ENCODE measurements around the gene ZBP1.

The ZBP1 gene

DNA sequence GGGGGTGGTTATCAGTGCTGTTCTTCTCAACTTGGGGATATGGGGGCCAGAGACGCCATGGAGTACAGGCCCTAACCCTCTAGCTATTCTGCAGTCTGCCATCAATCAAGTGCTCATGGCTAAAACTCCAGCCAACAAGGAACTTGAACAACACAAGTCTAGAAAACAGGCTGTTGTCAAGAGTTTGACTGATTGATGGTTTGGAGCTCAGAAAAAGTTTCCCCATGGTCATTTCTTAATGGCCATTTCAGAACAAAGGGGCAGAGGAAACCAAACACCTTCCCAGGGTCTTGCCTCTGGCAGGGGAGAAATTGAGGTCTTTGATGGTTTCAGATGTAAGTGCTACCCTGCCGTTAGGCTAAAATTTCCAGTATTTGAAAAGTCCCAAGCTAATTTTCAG is 44.2 kb downstream of the ZBP1 start:
- Mint-ChIP-seq H3K36me3 (ENCODE audit: low read depth) (no peaks in the 10 kb centered on the region), H3K27ac (no peak overlapping the region), H3K4me3 (no peak overlapping the region), H3K27me3 (ENCODE audit: low read depth, poor library complexity) (peaks cover 19% of the 10 kb centered on the region), H3K9me3 (no peaks in the 10 kb centered on the region), H3K4me1 (peaks cover 49% of the 10 kb centered on the region)
- TF ChIP-seq, protein P1, sequence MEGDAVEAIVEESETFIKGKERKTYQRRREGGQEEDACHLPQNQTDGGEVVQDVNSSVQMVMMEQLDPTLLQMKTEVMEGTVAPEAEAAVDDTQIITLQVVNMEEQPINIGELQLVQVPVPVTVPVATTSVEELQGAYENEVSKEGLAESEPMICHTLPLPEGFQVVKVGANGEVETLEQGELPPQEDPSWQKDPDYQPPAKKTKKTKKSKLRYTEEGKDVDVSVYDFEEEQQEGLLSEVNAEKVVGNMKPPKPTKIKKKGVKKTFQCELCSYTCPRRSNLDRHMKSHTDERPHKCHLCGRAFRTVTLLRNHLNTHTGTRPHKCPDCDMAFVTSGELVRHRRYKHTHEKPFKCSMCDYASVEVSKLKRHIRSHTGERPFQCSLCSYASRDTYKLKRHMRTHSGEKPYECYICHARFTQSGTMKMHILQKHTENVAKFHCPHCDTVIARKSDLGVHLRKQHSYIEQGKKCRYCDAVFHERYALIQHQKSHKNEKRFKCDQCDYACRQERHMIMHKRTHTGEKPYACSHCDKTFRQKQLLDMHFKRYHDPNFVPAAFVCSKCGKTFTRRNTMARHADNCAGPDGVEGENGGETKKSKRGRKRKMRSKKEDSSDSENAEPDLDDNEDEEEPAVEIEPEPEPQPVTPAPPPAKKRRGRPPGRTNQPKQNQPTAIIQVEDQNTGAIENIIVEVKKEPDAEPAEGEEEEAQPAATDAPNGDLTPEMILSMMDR (IDR thresholded peaks at IDR 0.05): no peak
- DNase-seq: no peak

DNA sequence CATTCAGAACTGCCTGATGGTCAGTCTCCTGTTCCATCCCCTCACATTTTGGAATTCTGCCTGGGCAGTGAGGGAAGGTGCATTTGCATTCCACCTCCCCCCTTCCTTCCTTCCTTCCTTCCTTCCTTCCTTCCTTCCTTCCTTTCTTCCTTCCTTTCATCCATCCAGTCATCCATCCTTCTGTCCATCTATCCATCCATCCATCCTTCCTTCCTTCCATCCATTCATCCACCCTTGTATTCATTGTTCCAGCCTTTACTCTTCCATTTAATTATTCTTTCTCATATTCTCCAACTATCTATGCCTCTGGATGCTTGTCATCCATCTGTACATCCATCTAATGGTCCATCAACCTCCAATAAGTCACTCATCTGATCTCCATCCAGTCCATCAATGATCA is 45.3 kb downstream of the ZBP1 start:
- H3K9me3 Mint-ChIP-seq: no peaks in the 10 kb centered on the region
- no peaks in the 10 kb centered on the region for H3K36me3 Mint-ChIP-seq (ENCODE audit: low read depth)
- peaks cover 49% of the 10 kb centered on the region for H3K4me1 Mint-ChIP-seq
- TF ChIP-seq, protein P1 (IDR thresholded peaks at IDR 0.05): no peak
- H3K27me3 Mint-ChIP-seq (ENCODE audit: low read depth, poor library complexity): peaks cover 22% of the 10 kb centered on the region
- no peak for DNase-seq
- H3K27ac Mint-ChIP-seq: no peak overlapping the region
- H3K4me3 Mint-ChIP-seq: no peak overlapping the region

DNA sequence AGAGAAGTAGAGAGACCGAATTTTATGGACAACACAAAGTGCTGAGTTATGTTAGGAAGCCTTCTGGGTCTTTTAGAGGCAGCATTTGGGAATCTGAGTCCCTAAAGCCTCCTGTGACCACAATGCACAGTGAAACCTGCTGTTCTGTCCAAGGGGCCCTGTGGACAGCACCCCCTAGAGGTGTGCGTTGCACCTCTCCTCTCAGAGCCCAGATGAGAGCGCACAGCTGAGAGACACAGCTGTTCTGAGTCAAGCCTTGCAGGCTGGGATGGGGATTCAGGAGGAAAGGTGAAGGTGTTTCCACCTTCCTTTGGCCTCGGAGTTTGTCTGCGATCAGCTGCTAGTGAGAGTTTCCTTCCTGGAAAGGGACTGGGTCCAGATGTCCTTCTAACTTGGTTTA is 46.3 kb downstream of the ZBP1 start:
- DNase-seq: no peak
- Mint-ChIP-seq H3K9me3 (no peaks in the 10 kb centered on the region), H3K4me3 (no peak overlapping the region), H3K27me3 (ENCODE audit: low read depth, poor library complexity) (peaks cover 18% of the 10 kb centered on the region), H3K36me3 (ENCODE audit: low read depth) (no peaks in the 10 kb centered on the region), H3K4me1 (peaks cover 53% of the 10 kb centered on the region), H3K27ac (no peak overlapping the region)
- TF ChIP-seq, protein P1 (IDR thresholded peaks at IDR 0.05): peak; percentile 31

GRCh38 chr20:57573242-57573641 is 47.0 kb downstream of the ZBP1 start:
- peak overlapping the region; percentile 14 for H3K4me3 Mint-ChIP-seq
- H3K36me3 Mint-ChIP-seq (ENCODE audit: low read depth): no peaks in the 10 kb centered on the region
- no peak overlapping the region for H3K27ac Mint-ChIP-seq
- no peaks in the 10 kb centered on the region for H3K9me3 Mint-ChIP-seq
- peaks cover 23% of the 10 kb centered on the region for H3K27me3 Mint-ChIP-seq (ENCODE audit: low read depth, poor library complexity)
- TF ChIP-seq, protein P1 (IDR thresholded peaks at IDR 0.05): no peak
- H3K4me1 Mint-ChIP-seq: peaks cover 56% of the 10 kb centered on the region
- no peak for DNase-seq

GRCh38 chr20:57571782-57572416 is 48.3 kb downstream of the ZBP1 start:
- TF ChIP-seq, protein P1 (IDR thresholded peaks at IDR 0.05): no peak
- no peak overlapping the region for H3K27ac Mint-ChIP-seq
- no peaks in the 10 kb centered on the region for H3K36me3 Mint-ChIP-seq (ENCODE audit: low read depth)
- H3K4me1 Mint-ChIP-seq: peaks cover 56% of the 10 kb centered on the region
- no peaks in the 10 kb centered on the region for H3K9me3 Mint-ChIP-seq
- no peak for DNase-seq
- H3K4me3 Mint-ChIP-seq: no peak overlapping the region
- H3K27me3 Mint-ChIP-seq (ENCODE audit: low read depth, poor library complexity): peaks cover 35% of the 10 kb centered on the region

DNA sequence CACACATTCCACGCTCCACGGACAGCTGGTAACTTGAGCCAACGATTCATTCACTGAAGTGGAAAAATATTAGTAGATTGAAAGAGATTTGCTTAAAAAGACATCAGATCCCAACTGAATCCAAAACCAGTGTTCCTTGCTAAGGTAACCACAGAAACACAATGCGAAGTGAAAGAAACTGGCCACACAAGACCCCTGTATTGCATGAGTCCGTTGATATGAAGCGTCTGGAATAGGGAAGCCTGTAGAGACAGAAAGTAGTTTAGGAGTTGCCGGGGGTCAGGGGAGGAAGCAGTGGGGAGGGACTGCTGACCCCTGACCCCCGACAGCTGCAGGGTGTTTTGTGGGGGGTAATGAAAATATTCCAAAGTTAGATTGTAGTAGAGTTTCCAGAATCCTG is 49.3 kb downstream of the ZBP1 start:
- Mint-ChIP-seq H3K9me3 (no peaks in the 10 kb centered on the region), H3K36me3 (ENCODE audit: low read depth) (no peaks in the 10 kb centered on the region), H3K27ac (peak overlapping the region; percentile 59), H3K27me3 (ENCODE audit: low read depth, poor library complexity) (peaks cover 35% of the 10 kb centered on the region), H3K4me1 (peaks cover 56% of the 10 kb centered on the region), H3K4me3 (peak overlapping the region; percentile 17)
- TF ChIP-seq, protein P1 (IDR thresholded peaks at IDR 0.05): no peak
- DNase-seq: no peak

Data from nephron progenitor cell (in vitro differentiated cells).